CMK (cell line): ENCODE measurements around the gene CCDC28B.

Source experiments
- DNase-seq: peaks from one replicate; pipeline ENCODE4 v3.0.0-alpha.2; 2010; ENCODE audit warnings: low read depth

Gene CCDC28B

GRCh38 chr1:32223683-32224082 is 23.3 kb downstream of the CCDC28B start:
- no peak for DNase-seq

- no peak for DNase-seq
These were observed 23.9 kb downstream of the CCDC28B start for GRCh38 chr1:32224285-32224684.

- DNase-seq: no peak
These were observed 28.4 kb downstream of the CCDC28B start for GRCh38 chr1:32228771-32229170.

GRCh38 chr1:32231843-32232432 is 31.5 kb downstream of the CCDC28B start:
- no peak for DNase-seq

GRCh38 chr1:32232558-32233304 is 32.3 kb downstream of the CCDC28B start:
- DNase-seq: no peak

GRCh38 chr1:32234792-32235191 is 34.4 kb downstream of the CCDC28B start:
- DNase-seq: no peak

GRCh38 chr1:32239337-32239736 is 38.9 kb downstream of the CCDC28B start:
- DNase-seq: no peak

- DNase-seq: no peak
These were observed 39.4 kb downstream of the CCDC28B start for GRCh38 chr1:32239790-32240139.

- no peak for DNase-seq
These were observed 40.0 kb downstream of the CCDC28B start for GRCh38 chr1:32240140-32240951.

- no peak for DNase-seq
These were observed 40.8 kb downstream of the CCDC28B start for GRCh38 chr1:32241001-32241763.

- DNase-seq: no peak
These were observed 42.0 kb downstream of the CCDC28B start for GRCh38 chr1:32242341-32242851.

- DNase-seq: no peak
These were observed 46.5 kb downstream of the CCDC28B start, which contains the start of gene FAM167B for GRCh38 chr1:32246888-32247273. TSS of gene FAM167B (plus strand) at chr1:32247222. CDS start at chr1:32247422, 200 bp downstream.

- DNase-seq: no peak
These were observed 47.1 kb downstream of the CCDC28B start for GRCh38 chr1:32247452-32247851.

GRCh38 chr1:32247983-32248889 is 47.8 kb downstream of the CCDC28B start:
- DNase-seq: peak; percentile 44

- DNase-seq: no peak
These were observed 49.6 kb downstream of the CCDC28B start for GRCh38 chr1:32249831-32250525.

GRCh38 chr1:32250893-32251716 is 50.7 kb downstream of the CCDC28B start, which contains the start of gene LCK:
TSS of gene LCK (plus strand) at chr1:32251265. CDS start at chr1:32274330, 23,065 bp downstream.
- no peak for DNase-seq
